Aorta (tissue), 5 donors: ENCODE measurements around the gene VPS52. TPM values are rescaled to one million over a fixed set of nuclear protein-coding genes. Genes with fewer than 3 reads are reported as not detected.
"Not testable (repeated sequence)": the region's sequence is repeated elsewhere in the genome, so short reads cannot be mapped to it uniquely, and the experiment has no call there.

ENCODE experiments used
- ATAC-seq: fragments of 200-7000 bp; cut with Tn5 transposase; one replicate; pipeline ENCODE4 v1.9.1; 2022; ENCODE audit warnings: moderate library complexity; ENCODE audit not compliant: low FRiP score
- DNase-seq, 2 donors: peaks; one replicate each; pipeline ENCODE4 v3.0.0-alpha.2; 2020
- H3K27ac ChIP-seq, 2 donors: one replicate each; pipeline ENCODE4 v1.5.1; 2013; ENCODE audit warnings: low read length in 2 of 2, mild to moderate bottlenecking in 2 of 2, moderate library complexity in 2 of 2, control low read depth in 1 of 2, inconsistent platforms in 1 of 2, low read depth in 1 of 2
- H3K27me3 ChIP-seq, 2 donors: one replicate each; pipeline ENCODE4 v1.6.1; 2013; ENCODE audit warnings: control low read depth in 1 of 2, low read length in 1 of 2, mild to moderate bottlenecking in 1 of 2, moderate library complexity in 1 of 2; ENCODE audit not compliant: insufficient read depth in 2 of 2, control insufficient read depth in 1 of 2
- H3K36me3 ChIP-seq, 2 donors: one replicate each; pipeline ENCODE4 v1.6.1; 2013; ENCODE audit warnings: control low read depth in 1 of 2, low read length in 1 of 2, mild to moderate bottlenecking in 1 of 2; ENCODE audit not compliant: insufficient read depth in 2 of 2, control insufficient read depth in 1 of 2
- H3K4me1 ChIP-seq, 2 donors: one replicate each; pipeline ENCODE4 v1.6.1; 2013; ENCODE audit warnings: low read length in 2 of 2, control low read depth in 1 of 2, mild to moderate bottlenecking in 1 of 2, moderate library complexity in 1 of 2; ENCODE audit not compliant: insufficient read depth in 2 of 2, control insufficient read depth in 1 of 2
- H3K4me3 ChIP-seq, 2 donors: one replicate each; pipeline ENCODE4 v1.5.1; 2013; ENCODE audit warnings: low read length in 2 of 2, control low read depth in 1 of 2, mild to moderate bottlenecking in 1 of 2
- H3K9me3 ChIP-seq: one replicate; pipeline ENCODE4 v1.6.1; 2013; ENCODE audit warnings: mild to moderate bottlenecking, low read length; ENCODE audit not compliant: control insufficient read depth
- WGBS, 2 donors: extraction: QIAGEN DNeasy Blood & Tissue Kit; methylation state at CpG; one replicate each; pipeline ENCODE4 v1.1.7; 2013; 5-methylcytosine and 5-hydroxymethylcytosine counted together
- intact Hi-C, 2 donors: fragments of 100-400 bp; cut with DNase I; formaldehyde crosslinking; loops; one replicate each; pipeline versions ENCODE4 v1.14.2 to v1.15.0; 2022
- polyA plus RNA-seq, 2 donors: library from polyadenylated mRNA; stranded (reverse); fragments of 200-250 nt; gene quantifications; one replicate each; pipeline ENCODE4 v1.2.3, GENCODE V29; 2013
- total RNA-seq, 2 donors: library from RNA; stranded (reverse); fragmentation: NEBNext Ultra II Directional; extraction: Animal tissue kit (Norgen Biotek cat#: 25700); gene quantifications; one replicate each; pipeline ENCODE4 v1.2.1, GENCODE V29; 2021
- donor health status: healthy with polysubstance abuse.
- donor health status: Bipolar disorder and iron deficiency.
- donor health status: DM: no; HTN: no; CAD: no.
- donor health status: DM: no; HTN: no; CAD: no.
- donor health status: DM: yes; HTN: yes; CAD: no.

VPS52 gene
- total and polyA plus RNA-seq, 4 donors = 16.0 to 66.6 (median 41.8) TPM

GRCh38 chr6:33278810-33279209 is 7.1 kb upstream of the VPS52 start:
- 85 to 86% methylated on average over 3 of the region's 3 CpGs for WGBS, 2 donors
- H3K27me3 ChIP-seq = no peaks in the 10 kb centered on the region
- no peak overlapping the region for H3K27ac ChIP-seq
- H3K4me3 ChIP-seq = no peak overlapping the region
- H3K9me3 ChIP-seq = no peaks in the 10 kb centered on the region
- H3K4me1 ChIP-seq = no peaks in the 10 kb centered on the region
- no peaks in the 10 kb centered on the region for H3K36me3 ChIP-seq
- intact Hi-C loops = loop anchor here in 1 of 2 donors (5.0 kb wide), 2 partner anchors 33 to 133 kb away; partner anchors contain the start of genes PHF1 and TAPBP
- DNase-seq (no peak), ATAC-seq (no peak)

- no peaks in the 10 kb centered on the region for H3K36me3 ChIP-seq
- H3K27ac ChIP-seq = no peak overlapping the region
- DNase-seq (no peak), ATAC-seq (no peak)
- WGBS, 2 donors = 77 to 78% methylated on average over 9 of the region's 9 CpGs
- no peaks in the 10 kb centered on the region for H3K4me1 ChIP-seq
- H3K9me3 ChIP-seq = no peaks in the 10 kb centered on the region
- intact Hi-C loops = loop anchor here in 1 of 2 donors (5.0 kb wide), 2 partner anchors 34 to 134 kb away; partner anchors contain the start of genes PHF1 and TAPBP
- no peak overlapping the region for H3K4me3 ChIP-seq
- H3K27me3 ChIP-seq = no peaks in the 10 kb centered on the region
Observed at GRCh38 chr6:33278392-33278741, 6.7 kb upstream of the VPS52 start.

GRCh38 chr6:33277663-33278391 is 6.2 kb upstream of the VPS52 start:
- Histone ChIP-seq H3K4me1 (no peaks in the 10 kb centered on the region), H3K27me3 (no peaks in the 10 kb centered on the region), H3K9me3 (no peaks in the 10 kb centered on the region), H3K4me3 (peak overlapping the region; percentile 46 to 50), H3K27ac (peak overlapping the region; percentile 20 to 28), H3K36me3 (no peaks in the 10 kb centered on the region)
- intact Hi-C loops = loop anchor here in 1 of 2 donors (5.0 kb wide), 2 partner anchors 34 to 134 kb away; partner anchors contain the start of genes PHF1 and TAPBP
- WGBS, 2 donors = 45 to 47% methylated on average over 39 of the region's 39 CpGs
- no peak for DNase-seq
- ATAC-seq = peak; percentile 2

GRCh38 chr6:33276864-33277662 is 5.4 kb upstream of the VPS52 start, which contains the start of gene B3GALT4:
B3GALT4 (plus strand) TSS chr6:33277123; CDS start chr6:33277420, 297 bp downstream.
- peak; percentile 84 to 92 for DNase-seq
- Histone ChIP-seq H3K27me3 (no peaks in the 10 kb centered on the region), H3K9me3 (no peaks in the 10 kb centered on the region), H3K27ac (peak within 1 kb of the TSS; percentile 34 to 35), H3K36me3 (no peaks in the 10 kb centered on the region), H3K4me3 (peak within 1 kb of the TSS; percentile 46 to 50), H3K4me1 (no peaks in the 10 kb centered on the region)
- peak; percentile 82 for ATAC-seq
- 0 to 1% methylated on average over 72 to 80 of the region's 80 CpGs for WGBS, 2 donors
- intact Hi-C loops = loop anchor here in 1 of 2 donors (5.0 kb wide), 2 partner anchors 35 to 135 kb away; partner anchors contain the start of genes PHF1 and TAPBP

GRCh38 chr6:33276581-33276863 is 4.8 kb upstream of the VPS52 start:
- Histone ChIP-seq H3K27me3 (no peaks in the 10 kb centered on the region), H3K4me1 (no peaks in the 10 kb centered on the region), H3K36me3 (no peaks in the 10 kb centered on the region), H3K9me3 (no peaks in the 10 kb centered on the region), H3K27ac (peak overlapping the region; percentile 34 to 35), H3K4me3 (peak overlapping the region; percentile 2 to 50)
- DNase-seq = no peak
- intact Hi-C loops = loop anchor here in 1 of 2 donors (5.0 kb wide), 2 partner anchors 36 to 136 kb away; partner anchors contain the start of genes PHF1 and TAPBP
- no peak for ATAC-seq

GRCh38 chr6:33275795-33276580 is 4.3 kb upstream of the VPS52 start:
- not testable (repeated sequence) for H3K9me3 ChIP-seq, ATAC-seq, H3K4me1 ChIP-seq, H3K27me3 ChIP-seq, H3K36me3 ChIP-seq
- DNase-seq = peak; percentile 30 to 37
- peak overlapping the region in 1 of 2 donors; percentile 50 for H3K4me3 ChIP-seq
- intact Hi-C loops = loop anchor here in 1 of 2 donors (5.0 kb wide), 2 partner anchors 36 to 136 kb away; partner anchors contain the start of genes PHF1 and TAPBP
- peak overlapping the region in 1 of 2 donors; percentile 34 for H3K27ac ChIP-seq
- WGBS, 2 donors = 83% methylated on average over 15 to 16 of the region's 16 CpGs

GRCh38 chr6:33273924-33274902 is 2.5 kb upstream of the VPS52 start:
- H3K9me3 ChIP-seq = no peaks in the 10 kb centered on the region
- no peak overlapping the region for H3K27ac ChIP-seq
- ATAC-seq (no peak), DNase-seq (peak; percentile 36 to 40)
- H3K36me3 ChIP-seq = no peaks in the 10 kb centered on the region
- intact Hi-C loops = no loop called here
- H3K4me3 ChIP-seq = no peak overlapping the region
- 67 to 71% methylated on average over 14 of the region's 14 CpGs for WGBS, 2 donors
- H3K27me3 ChIP-seq = no peaks in the 10 kb centered on the region
- H3K4me1 ChIP-seq = no peaks in the 10 kb centered on the region
